Aortic smooth muscle cell (primary cell): ENCODE results near the gene ZNF254. TPM values are rescaled to one million over a fixed set of nuclear protein-coding genes. Genes with fewer than 3 reads are reported as not detected.

Experiments
- total RNA-seq: library from RNA; depleted of rRNA; stranded (reverse); fragments of >200 nt; gene quantifications from 2 replicates; pipeline ENCODE4 v1.2.3, GENCODE V29; 2014

The ZNF254 gene
- total RNA-seq, result 5.9 and 7.3 TPM in 2 replicates

GRCh38 chr19:24086974-24087595 is at the start of gene ZNF254:
ZNF254 (plus strand) TSS chr19:24087187; CDS start chr19:24087308, 121 bp downstream.

Other genes starting within 250 kb of the ZNF254 start
- gene ZNF726, start 172.3 kb upstream of the ZNF254 start, total RNA-seq, result 1.5 and 2.8 TPM in 2 replicates